ENCODE data around the gene GPN1.

DNA sequence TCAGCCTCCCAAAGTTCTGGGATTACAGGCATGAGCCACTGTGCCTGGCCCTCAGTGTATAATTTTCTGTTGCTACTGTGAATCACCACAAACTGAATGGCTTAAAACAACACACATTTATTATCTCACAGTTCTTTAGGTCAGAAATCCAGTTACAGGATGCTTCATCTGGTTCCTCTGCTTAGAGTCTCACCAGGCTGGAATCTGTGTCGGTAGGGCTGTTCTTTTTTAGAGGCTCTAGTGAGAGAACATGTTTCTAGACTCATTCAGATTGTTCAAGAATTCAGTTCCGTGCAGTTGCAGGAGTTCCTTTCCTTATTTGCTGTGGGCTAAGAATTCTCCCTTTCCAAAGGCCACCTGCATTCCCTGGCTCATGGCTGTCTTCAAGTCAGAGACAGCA is 22.2 kb upstream of the GPN1 start:
- TF ChIP-seq, protein P1, sequence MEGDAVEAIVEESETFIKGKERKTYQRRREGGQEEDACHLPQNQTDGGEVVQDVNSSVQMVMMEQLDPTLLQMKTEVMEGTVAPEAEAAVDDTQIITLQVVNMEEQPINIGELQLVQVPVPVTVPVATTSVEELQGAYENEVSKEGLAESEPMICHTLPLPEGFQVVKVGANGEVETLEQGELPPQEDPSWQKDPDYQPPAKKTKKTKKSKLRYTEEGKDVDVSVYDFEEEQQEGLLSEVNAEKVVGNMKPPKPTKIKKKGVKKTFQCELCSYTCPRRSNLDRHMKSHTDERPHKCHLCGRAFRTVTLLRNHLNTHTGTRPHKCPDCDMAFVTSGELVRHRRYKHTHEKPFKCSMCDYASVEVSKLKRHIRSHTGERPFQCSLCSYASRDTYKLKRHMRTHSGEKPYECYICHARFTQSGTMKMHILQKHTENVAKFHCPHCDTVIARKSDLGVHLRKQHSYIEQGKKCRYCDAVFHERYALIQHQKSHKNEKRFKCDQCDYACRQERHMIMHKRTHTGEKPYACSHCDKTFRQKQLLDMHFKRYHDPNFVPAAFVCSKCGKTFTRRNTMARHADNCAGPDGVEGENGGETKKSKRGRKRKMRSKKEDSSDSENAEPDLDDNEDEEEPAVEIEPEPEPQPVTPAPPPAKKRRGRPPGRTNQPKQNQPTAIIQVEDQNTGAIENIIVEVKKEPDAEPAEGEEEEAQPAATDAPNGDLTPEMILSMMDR (IDR thresholded peaks at IDR 0.05 in 4 of 5, conservative IDR thresholded peaks at IDR 0.05 in 1 of 5), result no peak
- no peak for TF ChIP-seq POLR2A (IDR thresholded peaks at IDR 0.05)

Measured in gastrocnemius medialis (tissue), 4 donors.